Mesenchymal stem cell (in vitro differentiated cells and primary cell): ENCODE data around the gene NMNAT2.

Source experiments
- DNase-seq: peaks from one replicate; pipeline ENCODE4 v3.0.0-alpha.2; 2013
- H2AFZ ChIP-seq: one replicate; pipeline ENCODE4 v1.6.1; 2013; ENCODE audit warnings: low read depth, mild to moderate bottlenecking, control low read depth, inconsistent platforms, low read length, moderate library complexity
- H2AK5ac ChIP-seq: 2 replicates; pipeline ENCODE4 v1.6.1; 2013; ENCODE audit warnings: low read length, moderate library complexity, mild to moderate bottlenecking, inconsistent platforms; ENCODE audit not compliant: severe bottlenecking
- H2BK120ac ChIP-seq: one replicate; pipeline ENCODE4 v1.6.1; 2013; ENCODE audit warnings: low read depth, mild to moderate bottlenecking, inconsistent platforms, low read length, moderate library complexity
- H2BK12ac ChIP-seq, 2 experiments: one replicate each; pipeline ENCODE4 v1.6.1; 2013; ENCODE audit warnings: inconsistent platforms in 2 of 2, low read length in 2 of 2, mild to moderate bottlenecking in 2 of 2, moderate library complexity in 2 of 2, control low read depth in 1 of 2
- H2BK15ac ChIP-seq: one replicate; pipeline ENCODE4 v1.6.1; 2013; ENCODE audit warnings: mild to moderate bottlenecking, low read depth, inconsistent platforms; ENCODE audit not compliant: poor library complexity, severe bottlenecking
- H2BK5ac ChIP-seq: 2 replicates; pipeline ENCODE4 v1.6.1; 2013; ENCODE audit warnings: low read depth, mild to moderate bottlenecking, low read length, control low read depth, inconsistent platforms; ENCODE audit not compliant: poor library complexity, severe bottlenecking
- H3K14ac ChIP-seq, 2 experiments: one replicate each; pipeline ENCODE4 v1.6.1; 2013; ENCODE audit warnings: inconsistent platforms in 2 of 2, low read length in 2 of 2, control low read depth in 1 of 2, mild to moderate bottlenecking in 1 of 2, moderate library complexity in 1 of 2
- H3K18ac ChIP-seq, 2 experiments: one replicate each; pipeline ENCODE4 v1.6.1; 2013; ENCODE audit warnings: inconsistent platforms in 2 of 2, low read length in 2 of 2, control low read depth in 1 of 2, low read depth in 1 of 2, mild to moderate bottlenecking in 1 of 2
- H3K23ac ChIP-seq, 2 experiments: one replicate each; pipeline ENCODE4 v1.6.1; 2013; ENCODE audit warnings: inconsistent platforms in 2 of 2, low read length in 2 of 2, mild to moderate bottlenecking in 2 of 2, moderate library complexity in 2 of 2, control low read depth in 1 of 2
- H3K27ac ChIP-seq: 2 replicates; pipeline ENCODE4 v1.5.1; 2013; ENCODE audit warnings: mild to moderate bottlenecking, moderate library complexity, low read length, control low read depth, inconsistent platforms; ENCODE audit not compliant: poor library complexity, severe bottlenecking
- H3K27me3 ChIP-seq, 2 experiments: 2 replicates each; pipeline versions ENCODE4 v1.6.1 to v1.7.0; 2013; ENCODE audit warnings: low read length in 2 of 2, mild to moderate bottlenecking in 2 of 2, moderate library complexity in 2 of 2, control low read depth in 1 of 2, inconsistent platforms in 1 of 2; ENCODE audit not compliant: control insufficient read depth in 1 of 2, insufficient read depth in 1 of 2
- H3K36me3 ChIP-seq, 2 experiments: 2 replicates each; pipeline versions ENCODE4 v1.6.1 to v1.7.0; 2013; ENCODE audit warnings: low read length in 2 of 2, control low read depth in 1 of 2, inconsistent platforms in 1 of 2, low read depth in 1 of 2, mild to moderate bottlenecking in 1 of 2; ENCODE audit not compliant: insufficient read depth in 2 of 2, control insufficient read depth in 1 of 2
- H3K4ac ChIP-seq, 2 experiments: one replicate each; pipeline ENCODE4 v1.6.1; 2013; ENCODE audit warnings: inconsistent platforms in 2 of 2, low read length in 2 of 2, mild to moderate bottlenecking in 2 of 2, moderate library complexity in 2 of 2, control low read depth in 1 of 2, low read depth in 1 of 2
- H3K4me1 ChIP-seq: 2 replicates; pipeline ENCODE4 v1.6.1; 2013; ENCODE audit warnings: low read depth, low read length, control low read depth; ENCODE audit not compliant: control insufficient read depth, insufficient read depth
- H3K4me2 ChIP-seq: 2 replicates; pipeline ENCODE4 v1.6.1; 2013; ENCODE audit warnings: low read length, mild to moderate bottlenecking, inconsistent platforms; ENCODE audit not compliant: poor library complexity, severe bottlenecking
- H3K4me3 ChIP-seq, 2 experiments: 2 replicates each; pipeline versions ENCODE4 v1.5.1 to v1.7.0; 2013; ENCODE audit warnings: low read length in 2 of 2, mild to moderate bottlenecking in 2 of 2, control low read depth in 1 of 2, low read depth in 1 of 2; ENCODE audit not compliant: insufficient read depth in 1 of 2
- H3K79me1 ChIP-seq: replicated peaks from 2 replicates; pipeline ENCODE4 v1.6.1; 2013; ENCODE audit warnings: mild to moderate bottlenecking, control low read depth, low read length, inconsistent platforms; ENCODE audit not compliant: poor library complexity, severe bottlenecking
- H3K9ac ChIP-seq: 2 replicates; pipeline ENCODE4 v1.7.0; 2013; ENCODE audit warnings: mild to moderate bottlenecking, low read length, moderate library complexity
- H3K9me3 ChIP-seq: 2 replicates; pipeline ENCODE4 v1.7.0; 2013; ENCODE audit warnings: mild to moderate bottlenecking, low read length; ENCODE audit not compliant: control insufficient read depth
- H4K8ac ChIP-seq: one replicate; pipeline ENCODE4 v1.6.1; 2013; ENCODE audit warnings: inconsistent platforms, mild to moderate bottlenecking, low read length, moderate library complexity
- H4K91ac ChIP-seq: one replicate; pipeline ENCODE4 v1.6.1; 2013; ENCODE audit warnings: mild to moderate bottlenecking, low read length, inconsistent platforms
- WGBS: methylation state at CpG from one replicate; pipeline ENCODE4 v1.1.7; 2013; ENCODE audit warnings: mixed read lengths; 5-methylcytosine and 5-hydroxymethylcytosine counted together

Gene NMNAT2

GRCh38 chr1:183226963-183227362 lies 191.2 kb downstream of the NMNAT2 start:
- Histone ChIP-seq H2BK12ac (no peak overlapping the region), H3K4ac (no peak overlapping the region), H3K4me3 (no peak overlapping the region), H3K36me3 (no peaks in the 10 kb centered on the region), H2AK5ac (peak overlapping the region; percentile 10), H4K8ac (no peak overlapping the region), H2BK120ac (no peak overlapping the region), H3K18ac (peak overlapping the region in 1 of 2 experiments; percentile 16), H2BK15ac (no peak overlapping the region), H3K9me3 (no peaks in the 10 kb centered on the region), H2BK5ac (no peak overlapping the region), H3K4me1 (peaks cover 6% of the 10 kb centered on the region), H3K9ac (no peak overlapping the region), H3K14ac (no peak overlapping the region), H3K4me2 (no peak overlapping the region), H3K27me3 (no peaks in the 10 kb centered on the region), H4K91ac (no peak overlapping the region), H2AFZ (no peak overlapping the region), H3K27ac (no peak overlapping the region), H3K79me1 (no peaks in the 10 kb centered on the region), H3K23ac (no peak overlapping the region)
- WGBS = 71% methylated on average over 4 of the region's 4 CpGs
- no peak for DNase-seq

GRCh38 chr1:183226361-183226760 lies 191.8 kb downstream of the NMNAT2 start:
- Histone ChIP-seq H2BK120ac (no peak overlapping the region), H3K79me1 (no peaks in the 10 kb centered on the region), H2BK5ac (no peak overlapping the region), H3K9ac (no peak overlapping the region), H3K9me3 (no peaks in the 10 kb centered on the region), H3K4me3 (no peak overlapping the region), H4K8ac (no peak overlapping the region), H3K4ac (no peak overlapping the region), H3K4me1 (peaks cover 6% of the 10 kb centered on the region), H3K18ac (no peak overlapping the region), H3K27me3 (no peaks in the 10 kb centered on the region), H4K91ac (no peak overlapping the region), H2BK15ac (no peak overlapping the region), H3K14ac (no peak overlapping the region), H2BK12ac (no peak overlapping the region), H2AK5ac (peak overlapping the region; percentile 27), H3K4me2 (no peak overlapping the region), H2AFZ (no peak overlapping the region), H3K27ac (no peak overlapping the region), H3K23ac (no peak overlapping the region), H3K36me3 (no peaks in the 10 kb centered on the region)
- 98% methylated on average over 3 of the region's 4 CpGs for WGBS
- no peak for DNase-seq

- Histone ChIP-seq H2BK5ac (no peak overlapping the region), H3K18ac (no peak overlapping the region), H3K27ac (no peak overlapping the region), H3K23ac (no peak overlapping the region), H3K4ac (no peak overlapping the region), H2BK15ac (no peak overlapping the region), H4K91ac (no peak overlapping the region), H3K36me3 (no peaks in the 10 kb centered on the region), H2BK120ac (no peak overlapping the region), H3K79me1 (no peaks in the 10 kb centered on the region), H3K4me3 (no peak overlapping the region), H4K8ac (no peak overlapping the region), H3K9me3 (no peaks in the 10 kb centered on the region), H3K4me2 (no peak overlapping the region), H2AK5ac (no peak overlapping the region), H3K27me3 (no peaks in the 10 kb centered on the region), H2BK12ac (no peak overlapping the region), H3K4me1 (peaks cover 6% of the 10 kb centered on the region), H3K9ac (no peak overlapping the region), H2AFZ (no peak overlapping the region), H3K14ac (no peak overlapping the region)
- DNase-seq = peak; percentile 14
- WGBS = 92% methylated on average over 3 of the region's 3 CpGs
Observed at GRCh38 chr1:183223467-183223866, 194.7 kb downstream of the NMNAT2 start.

- H2AFZ ChIP-seq = no peak overlapping the region
- peaks cover 6% of the 10 kb centered on the region for H3K4me1 ChIP-seq
- H3K27me3 ChIP-seq = no peaks in the 10 kb centered on the region
- no peak overlapping the region for H3K14ac ChIP-seq
- WGBS = 98% methylated on average over 3 of the region's 3 CpGs
- H3K79me1 ChIP-seq = no peaks in the 10 kb centered on the region
- H2BK15ac ChIP-seq = no peak overlapping the region
- no peak overlapping the region for H2BK120ac ChIP-seq
- no peak overlapping the region for H2BK5ac ChIP-seq
- H4K91ac ChIP-seq = no peak overlapping the region
- no peak for DNase-seq
- H3K36me3 ChIP-seq = no peaks in the 10 kb centered on the region
- H3K9ac ChIP-seq = no peak overlapping the region
- H3K4me2 ChIP-seq = no peak overlapping the region
- H3K9me3 ChIP-seq = no peaks in the 10 kb centered on the region
- no peak overlapping the region for H4K8ac ChIP-seq
- H3K27ac ChIP-seq = no peak overlapping the region
- no peak overlapping the region for H3K23ac ChIP-seq
- H3K4ac ChIP-seq = no peak overlapping the region
- no peak overlapping the region for H3K4me3 ChIP-seq
- no peak overlapping the region for H2BK12ac ChIP-seq
- no peak overlapping the region for H3K18ac ChIP-seq
- H2AK5ac ChIP-seq = no peak overlapping the region
Observed at GRCh38 chr1:183222909-183223308, 195.3 kb downstream of the NMNAT2 start.
